Prostate gland (tissue), 2 donors: Measurements from ENCODE around the gene SLC45A2. TPM values are rescaled to one million over a fixed set of nuclear protein-coding genes. Genes with fewer than 3 reads are reported as not detected.
A peak's percentile ranks its signal among the peaks of the same experiment; 100 is the strongest.

ENCODE experiments used
- DNase-seq: peaks from one replicate; pipeline ENCODE4 v3.0.0-alpha.2; 2019; ENCODE audit warnings: low spot score
- H3K27ac ChIP-seq, 2 donors: fragments of 200-600 bp; sonication (generic); 2 replicates each; pipeline ENCODE4 v1.5.1; 2017 to 2019
- H3K27me3 ChIP-seq: fragments of 200-600 bp; sonication (generic); replicated peaks from 2 replicates; pipeline ENCODE4 v1.5.1; 2019; ENCODE audit not compliant: insufficient read depth
- H3K36me3 ChIP-seq, 2 donors: fragments of 200-600 bp; sonication (generic); 1 replicate in 1 of 2; 2 replicates in 1 of 2; pipeline versions ENCODE4 v1.5.1 to v1.8.1; 2017 to 2019
- H3K4me1 ChIP-seq: fragments of 200-600 bp; sonication (generic); replicated peaks from 2 replicates; pipeline ENCODE4 v1.5.1; 2019
- H3K4me3 ChIP-seq, 2 donors: fragments of 200-600 bp; sonication (generic); 2 replicates each; pipeline ENCODE4 v1.5.1; 2017 to 2019
- H3K9me3 ChIP-seq: fragments of 200-600 bp; sonication (generic); 2 replicates; pipeline ENCODE4 v1.5.1; 2017
- POLR2A ChIP-seq: fragments of 450-650 bp; IDR thresholded peaks from one replicate; pipeline ENCODE4 v1.6.1; 2016; ENCODE audit warnings: antibody characterized with exemption, mild to moderate bottlenecking
- POLR2AphosphoS5 ChIP-seq: sonication (generic); formaldehyde crosslinking; IDR thresholded peaks from one replicate; pipeline ENCODE4 v1.6.1; 2017; ENCODE audit warnings: antibody characterized with exemption
- WGBS: methylation state at CpG from one replicate; pipeline ENCODE4 v1.1.5; 2018; 5-methylcytosine and 5-hydroxymethylcytosine counted together
- intact Hi-C: fragments of 100-400 bp; cut with DNase I; formaldehyde crosslinking; loops from one replicate; pipeline ENCODE4 v1.14.2; 2022
- total RNA-seq, 2 donors: library from RNA; depleted of rRNA; stranded (reverse); fragments of >200 nt; gene quantifications; one replicate each; pipeline ENCODE4 v1.1.0, GENCODE V29; 2016
- TF ChIP-seq, protein P1 (sequence below), 4 experiments: fragments of 200-600 bp in 2 of 4; fragments of 450-650 bp in 2 of 4; sonication (generic) in 2 of 4; IDR thresholded peaks; 1 replicate in 3 of 4; 2 replicates in 1 of 4; pipeline ENCODE4 v1.5.1; 2016 to 2019; ENCODE audit warnings: antibody characterized with exemption in 4 of 4, mild to moderate bottlenecking in 2 of 4, moderate library complexity in 2 of 4

Gene SLC45A2
- total RNA-seq, 2 donors from 2014 or later, result 0.09 TPM; not detected in 1

DNA sequence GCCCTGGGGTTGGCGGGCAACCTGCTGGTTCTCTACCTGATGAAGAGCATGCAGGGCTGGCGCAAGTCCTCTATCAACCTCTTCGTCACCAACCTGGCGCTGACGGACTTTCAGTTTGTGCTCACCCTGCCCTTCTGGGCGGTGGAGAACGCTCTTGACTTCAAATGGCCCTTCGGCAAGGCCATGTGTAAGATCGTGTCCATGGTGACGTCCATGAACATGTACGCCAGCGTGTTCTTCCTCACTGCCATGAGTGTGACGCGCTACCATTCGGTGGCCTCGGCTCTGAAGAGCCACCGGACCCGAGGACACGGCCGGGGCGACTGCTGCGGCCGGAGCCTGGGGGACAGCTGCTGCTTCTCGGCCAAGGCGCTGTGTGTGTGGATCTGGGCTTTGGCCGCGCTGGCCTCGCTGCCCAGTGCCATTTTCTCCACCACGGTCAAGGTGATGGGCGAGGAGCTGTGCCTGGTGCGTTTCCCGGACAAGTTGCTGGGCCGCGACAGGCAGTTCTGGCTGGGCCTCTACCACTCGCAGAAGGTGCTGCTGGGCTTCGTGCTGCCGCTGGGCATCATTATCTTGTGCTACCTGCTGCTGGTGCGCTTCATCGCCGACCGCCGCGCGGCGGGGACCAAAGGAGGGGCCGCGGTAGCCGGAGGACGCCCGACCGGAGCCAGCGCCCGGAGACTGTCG lies 47.3 kb downstream of the SLC45A2 start:
- TF ChIP-seq POLR2A, result no peak
- TF ChIP-seq POLR2AphosphoS5, result no peak
- TF ChIP-seq, protein P1, sequence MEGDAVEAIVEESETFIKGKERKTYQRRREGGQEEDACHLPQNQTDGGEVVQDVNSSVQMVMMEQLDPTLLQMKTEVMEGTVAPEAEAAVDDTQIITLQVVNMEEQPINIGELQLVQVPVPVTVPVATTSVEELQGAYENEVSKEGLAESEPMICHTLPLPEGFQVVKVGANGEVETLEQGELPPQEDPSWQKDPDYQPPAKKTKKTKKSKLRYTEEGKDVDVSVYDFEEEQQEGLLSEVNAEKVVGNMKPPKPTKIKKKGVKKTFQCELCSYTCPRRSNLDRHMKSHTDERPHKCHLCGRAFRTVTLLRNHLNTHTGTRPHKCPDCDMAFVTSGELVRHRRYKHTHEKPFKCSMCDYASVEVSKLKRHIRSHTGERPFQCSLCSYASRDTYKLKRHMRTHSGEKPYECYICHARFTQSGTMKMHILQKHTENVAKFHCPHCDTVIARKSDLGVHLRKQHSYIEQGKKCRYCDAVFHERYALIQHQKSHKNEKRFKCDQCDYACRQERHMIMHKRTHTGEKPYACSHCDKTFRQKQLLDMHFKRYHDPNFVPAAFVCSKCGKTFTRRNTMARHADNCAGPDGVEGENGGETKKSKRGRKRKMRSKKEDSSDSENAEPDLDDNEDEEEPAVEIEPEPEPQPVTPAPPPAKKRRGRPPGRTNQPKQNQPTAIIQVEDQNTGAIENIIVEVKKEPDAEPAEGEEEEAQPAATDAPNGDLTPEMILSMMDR (IDR thresholded peaks at IDR 0.05), result no peak
- WGBS, result 27% methylated on average over 49 of the region's 54 CpGs
- no peaks in the 10 kb centered on the region for H3K4me1 ChIP-seq
- intact Hi-C loops, result loop anchor here (5.0 to 10.0 kb wide), 2 partner anchors 462 to 505 kb away; no protein-coding TSS in a partner anchor
- peaks cover 27% of the 10 kb centered on the region for H3K27me3 ChIP-seq
- no peak overlapping the region for H3K4me3 ChIP-seq
- no peaks in the 10 kb centered on the region for H3K9me3 ChIP-seq
- no peak overlapping the region for H3K27ac ChIP-seq
- no peaks in the 10 kb centered on the region for H3K36me3 ChIP-seq
- no peak for DNase-seq

GRCh38 chr5:33936381-33937016 lies 48.0 kb downstream of the SLC45A2 start, which contains the start of gene RXFP3:
TSS of gene RXFP3 (plus strand) at chr5:33936386. CDS start at chr5:33936741, 355 bp downstream.
- no peak within 1 kb of the TSS for H3K27ac ChIP-seq
- WGBS, result 4% methylated on average over 15 of the region's 45 CpGs
- H3K27me3 ChIP-seq, result peaks cover 27% of the 10 kb centered on the region
- intact Hi-C loops, result loop anchor here (5.0 to 10.0 kb wide), 2 partner anchors 462 to 504 kb away; no protein-coding TSS in a partner anchor
- no peak for TF ChIP-seq POLR2AphosphoS5
- no peak for TF ChIP-seq POLR2A
- H3K4me1 ChIP-seq, result no peaks in the 10 kb centered on the region
- H3K9me3 ChIP-seq, result no peaks in the 10 kb centered on the region
- no peak for DNase-seq
- H3K4me3 ChIP-seq, result peak within 1 kb of the TSS in 1 of 2 donors; percentile 2
- H3K36me3 ChIP-seq, result no peaks in the 10 kb centered on the region

DNA sequence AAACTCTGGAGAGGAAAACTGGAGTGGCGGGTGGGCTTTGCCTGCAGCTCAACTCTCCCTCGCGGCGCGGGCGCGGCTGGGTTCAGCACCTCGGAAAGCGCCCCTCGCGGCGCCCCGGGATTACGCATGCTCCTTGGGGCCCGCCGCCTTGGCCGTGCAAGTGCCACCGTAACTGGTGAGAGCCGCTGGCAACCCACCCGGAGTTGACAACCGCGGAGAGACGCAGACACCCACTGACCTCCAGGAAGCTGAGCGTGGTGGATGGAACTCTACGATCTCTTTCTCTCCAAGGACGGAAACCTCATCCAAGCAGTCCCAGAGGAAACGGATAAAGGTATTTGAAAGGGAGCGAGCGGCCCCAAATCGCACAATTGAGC lies 48.5 kb downstream of the SLC45A2 start:
- 1% methylated on average over 30 of the region's 30 CpGs for WGBS
- Histone ChIP-seq H3K36me3 (no peaks in the 10 kb centered on the region), H3K4me3 (peak overlapping the region in 1 of 2 donors; percentile 2), H3K9me3 (no peaks in the 10 kb centered on the region), H3K4me1 (no peaks in the 10 kb centered on the region), H3K27me3 (peaks cover 27% of the 10 kb centered on the region), H3K27ac (no peak overlapping the region)
- no peak for TF ChIP-seq POLR2AphosphoS5
- TF ChIP-seq, protein P1 (IDR thresholded peaks at IDR 0.05), result peak in 1 of 4 experiments; percentile 21
- intact Hi-C loops, result loop anchor here (5.0 to 10.0 kb wide), 2 partner anchors 461 to 504 kb away; no protein-coding TSS in a partner anchor
- peak; percentile 21 for DNase-seq

DNA sequence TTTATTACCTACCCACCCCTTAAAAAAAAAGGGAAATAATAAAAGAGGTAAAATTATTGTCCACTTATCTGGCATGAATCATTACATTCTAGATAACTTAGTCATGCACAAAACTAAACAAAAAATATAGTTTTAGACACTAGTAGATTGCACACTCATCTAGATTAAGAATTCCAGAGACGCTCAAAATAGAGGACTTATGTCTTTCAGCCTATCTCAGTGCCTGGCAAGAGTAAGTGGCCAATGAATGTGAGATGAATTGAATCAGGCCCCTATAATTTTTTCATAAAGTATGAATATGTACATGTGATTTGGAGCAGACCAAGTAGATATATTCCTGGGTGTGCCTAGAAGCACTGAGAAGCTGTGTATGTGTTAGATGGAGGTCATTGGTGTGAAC lies 50.3 kb downstream of the SLC45A2 start:
- Histone ChIP-seq H3K27me3 (peaks cover 27% of the 10 kb centered on the region), H3K4me3 (no peak overlapping the region), H3K9me3 (no peaks in the 10 kb centered on the region), H3K36me3 (no peaks in the 10 kb centered on the region), H3K4me1 (no peaks in the 10 kb centered on the region), H3K27ac (no peak overlapping the region)
- intact Hi-C loops, result loop anchor here (10.0 kb wide), 1 partner anchor 459 kb away; no protein-coding TSS in a partner anchor
- TF ChIP-seq POLR2AphosphoS5, result no peak
- no peak for TF ChIP-seq POLR2A
- TF ChIP-seq, protein P1 (IDR thresholded peaks at IDR 0.05), result no peak
- no peak for DNase-seq
- 79% methylated on average over 1 of the region's 1 CpG for WGBS

DNA sequence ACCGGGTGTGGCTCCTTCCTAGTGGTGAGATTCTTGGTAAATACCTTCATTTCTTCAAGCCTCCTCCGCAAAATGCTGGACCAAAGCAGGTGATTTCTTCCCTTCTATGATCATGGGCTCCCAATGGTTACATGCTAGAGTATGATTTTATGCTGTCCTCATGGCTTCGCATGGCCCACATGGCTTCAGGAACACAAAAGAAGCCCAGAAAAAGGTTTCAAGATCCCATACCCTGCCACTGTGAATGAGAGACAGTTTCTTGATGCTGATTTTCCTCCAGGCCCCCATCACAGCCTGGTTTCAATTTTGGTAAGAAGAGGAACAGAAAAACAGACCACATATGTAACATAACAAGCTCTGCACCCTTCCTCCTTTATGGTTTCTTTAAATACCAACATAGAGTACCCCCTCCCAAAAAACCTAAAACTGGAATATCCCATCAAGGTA lies 50.7 kb downstream of the SLC45A2 start:
- H3K9me3 ChIP-seq, result no peaks in the 10 kb centered on the region
- TF ChIP-seq, protein P1 (IDR thresholded peaks at IDR 0.05), result no peak
- TF ChIP-seq POLR2AphosphoS5 (no peak), POLR2A (no peak)
- no peaks in the 10 kb centered on the region for H3K4me1 ChIP-seq
- H3K27ac ChIP-seq, result no peak overlapping the region
- DNase-seq, result no peak
- intact Hi-C loops, result loop anchor here (10.0 kb wide), 1 partner anchor 459 kb away; no protein-coding TSS in a partner anchor
- WGBS, result 88% methylated on average over 3 of the region's 3 CpGs
- no peaks in the 10 kb centered on the region for H3K36me3 ChIP-seq
- peaks cover 25% of the 10 kb centered on the region for H3K27me3 ChIP-seq
- H3K4me3 ChIP-seq, result no peak overlapping the region
